GM21447 (cell line): ENCODE results near the gene MITF.

Experiments
- ATAC-seq: cut with Tn5 transposase; IDR thresholded peaks from one replicate; pipeline ENCODE4 v1.9.1; 2021; ENCODE audit not compliant: unreplicated experiment

MITF gene

DNA sequence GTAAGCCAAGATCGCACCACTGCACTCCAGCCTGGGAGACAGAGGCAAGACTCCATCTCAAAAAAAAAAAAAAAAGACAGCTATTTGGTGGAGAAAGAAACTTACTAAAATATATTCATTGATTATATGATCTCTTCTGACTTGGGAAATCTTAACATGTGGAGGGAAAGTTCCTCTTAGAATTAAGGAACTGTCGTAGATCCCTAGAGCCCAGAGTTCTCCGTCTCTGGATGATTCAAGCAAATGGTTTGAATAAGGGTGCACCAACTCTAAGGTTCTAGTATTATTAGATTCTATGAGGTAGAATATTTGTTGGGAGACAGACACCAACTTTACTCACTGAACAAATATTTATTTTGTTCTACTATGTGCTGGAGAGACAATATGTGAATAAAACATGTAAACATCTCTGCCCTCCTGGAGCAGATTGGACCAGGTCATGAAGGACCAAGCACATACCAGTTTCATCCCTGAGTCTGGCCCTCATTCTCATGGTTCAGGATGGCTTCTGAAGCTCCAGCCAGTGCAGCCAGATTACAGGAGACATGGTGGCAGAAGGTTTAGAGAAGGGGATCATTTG is 129.7 kb downstream of the MITF start:
- ATAC-seq, result no peak

- ATAC-seq, result no peak
Observed at GRCh38 chr3:69869643-69870042, 130.4 kb downstream of the MITF start.

GRCh38 chr3:69871251-69871650 is 132.0 kb downstream of the MITF start:
- no peak for ATAC-seq

- ATAC-seq, result no peak
Observed at GRCh38 chr3:69871868-69872267, 132.6 kb downstream of the MITF start.

DNA sequence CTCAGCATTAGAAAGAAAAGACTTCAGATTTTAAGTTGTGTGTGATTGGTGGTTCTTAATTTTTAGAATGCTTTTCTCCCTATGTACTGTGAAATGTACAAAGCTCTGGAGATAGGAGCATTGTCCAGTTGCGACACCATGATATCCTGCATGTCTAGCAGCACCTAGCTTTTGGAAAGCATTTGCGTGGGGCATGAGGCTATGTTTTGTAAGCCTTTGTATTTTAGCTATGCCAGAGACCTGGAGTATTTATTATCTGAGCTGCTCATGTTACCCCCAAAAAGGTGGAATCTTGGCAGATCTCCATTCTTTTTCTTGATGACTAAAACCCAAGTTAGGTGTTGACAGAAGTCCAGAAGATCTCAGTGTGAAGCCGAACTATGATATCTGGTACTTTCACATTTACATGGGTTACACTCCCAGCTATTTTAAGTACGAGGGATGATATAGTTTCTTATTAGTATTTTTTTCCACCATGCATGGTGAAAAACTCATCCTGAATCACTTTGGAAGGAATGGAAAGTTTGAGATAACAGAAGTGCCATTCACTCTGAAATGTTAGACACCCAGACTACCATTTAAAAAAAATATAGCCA is 133.6 kb downstream of the MITF start:
- no peak for ATAC-seq

DNA sequence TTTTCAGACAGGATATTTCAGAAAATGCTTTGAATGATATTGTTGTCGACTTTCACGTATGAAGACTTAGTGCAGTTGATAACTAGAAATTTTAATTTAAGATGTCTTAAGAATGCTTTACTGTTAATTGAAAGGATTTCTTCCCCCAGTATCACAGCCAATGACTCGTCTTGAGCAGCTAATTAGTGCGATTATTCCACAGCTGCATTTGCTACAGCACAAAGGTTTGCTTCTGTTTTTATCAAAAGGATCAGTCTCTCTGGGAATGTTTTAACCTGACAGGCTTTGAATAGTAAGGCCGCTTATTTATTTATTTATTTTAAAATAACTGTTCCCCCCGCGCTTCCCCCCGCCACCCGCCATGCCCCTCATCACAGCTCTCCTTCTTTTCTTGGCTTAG is 136.8 kb downstream of the MITF start:
- ATAC-seq, result no peak

- ATAC-seq, result no peak
Observed at GRCh38 chr3:69878254-69878653, 139.0 kb downstream of the MITF start.

- ATAC-seq, result no peak
Observed at GRCh38 chr3:69879051-69879450, 139.8 kb downstream of the MITF start.

DNA sequence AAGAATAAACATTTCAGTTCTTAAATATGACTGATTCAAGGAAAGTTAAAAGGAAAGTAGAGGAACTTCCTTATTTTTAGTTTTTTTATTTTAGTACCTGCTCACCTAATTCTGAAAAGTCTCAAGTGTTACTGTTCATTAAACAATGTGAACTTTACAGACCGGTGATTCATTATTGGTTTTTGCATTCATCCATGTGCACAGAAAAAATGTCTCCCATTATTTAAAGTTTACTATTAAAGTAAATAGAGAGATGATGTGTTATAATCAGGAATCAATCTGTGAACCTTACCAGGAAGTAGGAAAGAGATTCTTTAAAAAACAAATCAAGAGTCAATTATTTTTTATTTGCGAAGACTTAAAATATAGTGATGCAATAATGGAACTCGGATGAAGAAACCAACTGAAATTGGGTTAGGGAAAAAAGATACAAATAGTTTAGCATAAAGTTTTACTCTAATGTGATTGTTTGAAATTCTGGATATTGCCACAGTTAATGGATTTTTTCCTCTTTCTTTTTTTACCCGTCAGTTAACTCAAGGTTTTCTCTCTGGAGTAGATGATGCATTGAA is 140.9 kb downstream of the MITF start:
- ATAC-seq, result no peak

GRCh38 chr3:69881051-69881450 is 141.8 kb downstream of the MITF start:
- no peak for ATAC-seq

DNA sequence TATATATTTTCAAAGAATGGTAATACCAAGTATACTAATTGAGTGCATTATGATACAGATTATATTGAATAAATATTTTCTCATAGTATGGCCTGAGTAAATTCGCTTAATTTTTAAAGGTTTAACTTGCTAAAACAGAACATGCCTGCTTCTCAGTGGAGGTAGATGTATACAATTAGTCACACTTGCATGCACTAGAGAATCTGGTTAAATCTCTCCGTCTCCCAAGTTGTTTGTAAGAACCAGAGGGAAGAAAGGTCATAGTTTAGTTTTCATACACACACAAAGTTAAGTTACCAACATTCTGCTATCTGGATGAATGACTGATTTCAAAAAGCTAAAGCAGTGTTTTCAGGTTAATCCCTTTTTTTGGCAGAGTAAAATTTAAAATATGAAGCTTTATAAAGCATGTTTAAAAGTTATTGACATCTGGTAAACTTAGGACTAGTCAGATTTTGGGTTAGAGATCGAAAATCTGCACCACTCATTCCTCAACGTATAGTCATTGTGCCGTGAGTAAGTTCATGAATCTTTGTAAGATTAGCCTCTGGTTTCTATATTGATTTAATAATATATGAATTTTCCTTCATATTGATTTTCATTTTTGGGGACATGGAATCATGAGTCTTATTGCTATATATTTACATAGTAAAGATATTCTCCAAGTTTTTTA is 142.6 kb downstream of the MITF start:
- no peak for ATAC-seq

DNA sequence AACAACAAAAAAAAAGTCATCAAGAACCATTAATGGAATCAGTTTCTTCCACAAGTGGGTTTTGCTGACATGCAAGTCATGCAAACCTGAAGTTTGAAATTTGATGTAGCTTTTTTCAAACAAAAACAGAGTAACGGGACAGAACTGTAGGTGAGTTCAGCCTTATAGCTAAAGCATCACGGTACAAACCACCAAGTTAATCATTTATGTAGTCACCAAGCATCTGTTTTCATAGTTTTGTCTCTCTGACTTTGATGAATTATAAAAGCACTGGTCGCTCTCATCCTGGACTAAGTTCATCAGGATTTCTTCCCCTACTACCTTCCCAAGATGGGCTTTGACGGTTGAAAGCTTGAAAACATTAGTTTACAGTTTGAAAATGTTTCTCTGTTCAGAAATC is 143.3 kb downstream of the MITF start:
- no peak for ATAC-seq

- ATAC-seq, result no peak
Observed at GRCh38 chr3:69888040-69888942, 149.0 kb downstream of the MITF start.

- no peak for ATAC-seq
Observed at GRCh38 chr3:69888943-69889315, 149.7 kb downstream of the MITF start.

- no peak for ATAC-seq
Observed at GRCh38 chr3:69890084-69890483, 150.8 kb downstream of the MITF start.

- ATAC-seq, result no peak
Observed at GRCh38 chr3:69890691-69891090, 151.4 kb downstream of the MITF start.

- ATAC-seq, result no peak
Observed at GRCh38 chr3:69892706-69893105, 153.4 kb downstream of the MITF start.

DNA sequence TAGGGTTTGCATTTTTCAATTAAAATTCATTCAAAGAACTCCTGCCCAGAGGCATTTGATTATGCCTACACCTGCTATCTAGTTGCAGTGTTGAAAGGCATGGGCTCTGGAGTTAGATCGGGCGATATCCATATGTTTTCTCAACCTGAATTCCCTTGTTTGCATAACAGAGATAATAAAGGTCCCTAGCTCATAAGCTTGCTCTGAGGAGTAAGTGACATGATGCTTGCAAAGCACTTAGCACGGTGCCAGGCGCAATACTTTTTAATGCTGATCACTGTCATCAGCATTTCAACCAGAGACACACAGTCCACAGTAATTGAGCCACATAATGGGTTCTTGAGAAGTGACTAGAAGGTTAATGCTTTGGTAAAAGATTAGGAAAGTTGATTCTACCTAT is 154.0 kb downstream of the MITF start:
- no peak for ATAC-seq

- ATAC-seq, result no peak
Observed at GRCh38 chr3:69896095-69896494, 156.8 kb downstream of the MITF start.

- ATAC-seq, result no peak
Observed at GRCh38 chr3:69900331-69900730, 161.1 kb downstream of the MITF start.

DNA sequence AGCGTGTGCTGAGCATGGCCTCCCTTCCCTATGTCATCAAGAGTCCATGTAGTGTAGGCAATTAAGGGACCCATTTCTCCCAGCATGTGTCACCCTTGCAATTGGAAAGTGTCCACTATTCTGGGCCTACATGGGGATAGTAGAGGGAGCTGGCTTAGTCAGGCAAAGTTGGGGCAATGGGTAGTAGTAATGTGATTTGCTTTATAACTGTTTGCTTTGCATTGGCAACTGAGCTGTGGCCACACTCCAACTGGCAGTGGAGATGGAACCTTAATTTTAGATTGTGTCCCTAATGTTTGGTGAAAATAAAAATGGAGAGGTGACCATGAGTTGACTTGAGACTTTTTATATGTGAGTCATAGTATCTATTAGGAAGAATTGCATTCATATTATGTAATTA is 162.5 kb downstream of the MITF start:
- ATAC-seq, result no peak
